Neural progenitor cell (in vitro differentiated cells): ENCODE measurements around the gene CCNY. TPM values are rescaled to one million over a fixed set of nuclear protein-coding genes. Genes with fewer than 3 reads are reported as not detected.
"Not testable (repeated sequence)": the region's sequence is repeated elsewhere in the genome, so short reads cannot be mapped to it uniquely, and the experiment has no call there.

Experiments
- DNase-seq: peaks from one replicate; pipeline ENCODE4 v3.0.0-alpha.2; 2016; ENCODE audit warnings: low spot score
- H2AFZ ChIP-seq: fragments of 200-600 bp; sonication (generic); replicated peaks from 2 replicates; pipeline ENCODE4 v1.6.1; 2016; ENCODE audit warnings: antibody characterized with exemption
- H3F3A ChIP-seq: fragments of 200-600 bp; sonication (generic); 2 replicates; pipeline ENCODE4 v1.6.1; 2016; ENCODE audit warnings: antibody characterized with exemption, low read depth
- H3K27ac ChIP-seq: fragments of 200-600 bp; sonication (generic); 2 replicates; pipeline ENCODE4 v1.5.1; 2016; ENCODE audit warnings: mild to moderate bottlenecking
- H3K27me3 ChIP-seq: fragments of 200-600 bp; sonication (generic); 2 replicates; pipeline ENCODE4 v1.6.1; 2016; ENCODE audit warnings: mild to moderate bottlenecking, moderate library complexity
- H3K36me3 ChIP-seq: fragments of 200-600 bp; sonication (generic); 2 replicates; pipeline ENCODE4 v1.5.1; 2016
- H3K4me1 ChIP-seq: fragments of 200-600 bp; sonication (generic); 2 replicates; pipeline ENCODE4 v1.6.1; 2016; ENCODE audit warnings: mixed run types
- H3K4me2 ChIP-seq: fragments of 200-600 bp; sonication (generic); 2 replicates; pipeline ENCODE4 v1.6.1; 2016
- H3K4me3 ChIP-seq: fragments of 200-600 bp; sonication (generic); 2 replicates; pipeline ENCODE4 v1.5.1; 2016
- H3K79me2 ChIP-seq: fragments of 200-600 bp; sonication (generic); 2 replicates; pipeline ENCODE4 v1.6.1; 2016; ENCODE audit warnings: low read depth
- H3K9ac ChIP-seq: fragments of 200-600 bp; sonication (generic); 2 replicates; pipeline ENCODE4 v1.6.1; 2016
- H3K9me3 ChIP-seq: fragments of 200-600 bp; sonication (generic); 2 replicates; pipeline ENCODE4 v1.5.1; 2016; ENCODE audit warnings: low read depth
- H4K20me1 ChIP-seq: fragments of 200-600 bp; sonication (generic); 2 replicates; pipeline ENCODE4 v1.6.1; 2016; ENCODE audit warnings: low read depth
- H3K27ac Mint-ChIP-seq: 3 replicates; pipeline ENCODE4 v1.8.0; 2021; ENCODE audit warnings: mixed read lengths
- H3K27me3 Mint-ChIP-seq: 2 replicates; pipeline ENCODE4 v1.8.0; 2022; ENCODE audit warnings: low read depth, mild to moderate bottlenecking, inconsistent platforms, moderate library complexity, mixed read lengths; ENCODE audit not compliant: insufficient read depth
- H3K36me3 Mint-ChIP-seq: 3 replicates; pipeline ENCODE4 v1.8.0; 2021; ENCODE audit warnings: mixed read lengths
- H3K4me1 Mint-ChIP-seq: 3 replicates; pipeline ENCODE4 v1.8.0; 2021; ENCODE audit warnings: mixed read lengths
- H3K4me3 Mint-ChIP-seq: 3 replicates; pipeline ENCODE4 v1.8.0; 2021; ENCODE audit warnings: mild to moderate bottlenecking, moderate library complexity, mixed read lengths
- H3K9me3 Mint-ChIP-seq: 3 replicates; pipeline ENCODE4 v1.8.0; 2020; ENCODE audit warnings: mixed read lengths
- EZH2 ChIP-seq: fragments of 200-600 bp; sonication (generic); IDR thresholded peaks from 2 replicates; pipeline ENCODE4 v1.6.1; 2017; ENCODE audit warnings: antibody characterized with exemption, mild to moderate bottlenecking, moderate library complexity
- EZH2phosphoT487 ChIP-seq: fragments of 200-600 bp; sonication (generic); IDR thresholded peaks from 2 replicates; pipeline ENCODE4 v1.6.1; 2017; ENCODE audit warnings: antibody characterized with exemption
- total RNA-seq: library from RNA; depleted of rRNA; stranded (reverse); fragments of >200 nt; gene quantifications from 2 replicates; pipeline ENCODE4 v1.2.3, GENCODE V29; 2015; ENCODE audit warnings: low replicate concordance
- TF ChIP-seq, protein P1 (sequence below): fragments of 200-600 bp; sonication (generic); IDR thresholded peaks from 2 replicates; pipeline ENCODE4 v1.5.1; 2017; ENCODE audit warnings: antibody characterized with exemption, mild to moderate bottlenecking

The CCNY gene
- total RNA-seq, 1 donor from 2014 or later, result 46.7 TPM

DNA sequence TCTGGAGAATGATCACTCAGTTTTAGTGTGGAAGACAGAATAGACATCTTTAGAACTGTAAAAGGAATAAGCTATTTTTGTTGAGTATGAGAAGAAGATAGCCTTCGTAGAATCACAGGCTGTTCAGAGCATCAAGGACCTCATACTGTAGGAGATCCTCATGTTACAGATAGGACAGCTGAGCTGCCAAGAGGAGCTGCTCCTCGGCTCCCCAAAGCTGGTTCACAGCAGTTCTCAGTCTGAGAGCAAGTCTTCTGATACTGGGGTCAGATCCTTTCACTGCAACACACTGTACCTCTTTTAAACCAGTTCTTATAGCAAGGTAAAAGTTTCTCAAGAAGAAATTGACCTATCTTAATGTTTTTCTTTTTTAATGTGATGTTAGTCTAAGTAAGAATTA is 17.1 kb downstream of the CCNY start:
- Mint-ChIP-seq H3K27ac (no peak overlapping the region), H3K36me3 (peaks cover 5% of the 10 kb centered on the region), H3K9me3 (peaks cover 2% of the 10 kb centered on the region), H3K4me3 (no peak overlapping the region), H3K27me3 (peaks cover 2% of the 10 kb centered on the region), H3K4me1 (peaks cover 34% of the 10 kb centered on the region)
- no peak overlapping the region for H3K27ac ChIP-seq
- peaks cover 7% of the 10 kb centered on the region for H3K4me1 ChIP-seq
- H3K27me3 ChIP-seq, result no peaks in the 10 kb centered on the region
- TF ChIP-seq EZH2, result no peak
- TF ChIP-seq EZH2phosphoT487, result no peak
- TF ChIP-seq, protein P1, sequence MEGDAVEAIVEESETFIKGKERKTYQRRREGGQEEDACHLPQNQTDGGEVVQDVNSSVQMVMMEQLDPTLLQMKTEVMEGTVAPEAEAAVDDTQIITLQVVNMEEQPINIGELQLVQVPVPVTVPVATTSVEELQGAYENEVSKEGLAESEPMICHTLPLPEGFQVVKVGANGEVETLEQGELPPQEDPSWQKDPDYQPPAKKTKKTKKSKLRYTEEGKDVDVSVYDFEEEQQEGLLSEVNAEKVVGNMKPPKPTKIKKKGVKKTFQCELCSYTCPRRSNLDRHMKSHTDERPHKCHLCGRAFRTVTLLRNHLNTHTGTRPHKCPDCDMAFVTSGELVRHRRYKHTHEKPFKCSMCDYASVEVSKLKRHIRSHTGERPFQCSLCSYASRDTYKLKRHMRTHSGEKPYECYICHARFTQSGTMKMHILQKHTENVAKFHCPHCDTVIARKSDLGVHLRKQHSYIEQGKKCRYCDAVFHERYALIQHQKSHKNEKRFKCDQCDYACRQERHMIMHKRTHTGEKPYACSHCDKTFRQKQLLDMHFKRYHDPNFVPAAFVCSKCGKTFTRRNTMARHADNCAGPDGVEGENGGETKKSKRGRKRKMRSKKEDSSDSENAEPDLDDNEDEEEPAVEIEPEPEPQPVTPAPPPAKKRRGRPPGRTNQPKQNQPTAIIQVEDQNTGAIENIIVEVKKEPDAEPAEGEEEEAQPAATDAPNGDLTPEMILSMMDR, result no peak
- peaks cover 96% of the 10 kb centered on the region for H3K79me2 ChIP-seq
- H4K20me1 ChIP-seq, result peaks cover 78% of the 10 kb centered on the region
- no peak for DNase-seq
- no peak overlapping the region for H2AFZ ChIP-seq
- H3K36me3 ChIP-seq, result no peaks in the 10 kb centered on the region
- no peaks in the 10 kb centered on the region for H3F3A ChIP-seq
- no peak overlapping the region for H3K9ac ChIP-seq
- no peaks in the 10 kb centered on the region for H3K9me3 ChIP-seq
- no peak overlapping the region for H3K4me3 ChIP-seq
- no peak overlapping the region for H3K4me2 ChIP-seq

DNA sequence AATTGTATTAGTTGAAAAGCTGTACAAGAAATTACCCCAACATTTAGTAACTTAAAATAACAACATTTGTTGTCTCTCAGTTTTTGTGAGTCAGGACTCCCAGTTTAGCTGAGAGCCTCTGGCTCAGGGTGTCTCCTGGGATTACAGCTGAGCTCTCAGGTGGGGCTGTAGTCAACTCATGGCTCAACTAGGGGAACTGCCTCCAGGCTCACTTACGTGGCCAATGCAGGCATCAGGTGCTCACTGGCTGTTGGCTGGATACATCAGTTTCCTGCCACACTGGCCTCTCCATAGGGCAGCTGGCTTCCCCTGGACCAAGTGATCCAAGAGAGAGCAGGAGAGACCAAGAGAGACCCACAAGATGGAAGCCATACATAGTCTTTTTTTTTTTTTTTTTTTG is 17.5 kb downstream of the CCNY start:
- Histone ChIP-seq H3K4me2 (no peak overlapping the region), H2AFZ (no peak overlapping the region), H3K27ac (no peak overlapping the region), H3K4me3 (no peak overlapping the region), H3K36me3 (no peaks in the 10 kb centered on the region), H3F3A (no peaks in the 10 kb centered on the region), H4K20me1 (peaks cover 78% of the 10 kb centered on the region), H3K4me1 (peaks cover 7% of the 10 kb centered on the region), H3K9me3 (no peaks in the 10 kb centered on the region), H3K9ac (no peak overlapping the region), H3K27me3 (no peaks in the 10 kb centered on the region), H3K79me2 (peaks cover 96% of the 10 kb centered on the region)
- H3K27ac Mint-ChIP-seq, result no peak overlapping the region
- no peak overlapping the region for H3K4me3 Mint-ChIP-seq
- peaks cover 2% of the 10 kb centered on the region for H3K27me3 Mint-ChIP-seq
- TF ChIP-seq EZH2 (no peak), EZH2phosphoT487 (no peak)
- TF ChIP-seq, protein P1, result no peak
- no peak for DNase-seq
- peaks cover 31% of the 10 kb centered on the region for H3K4me1 Mint-ChIP-seq
- peaks cover 5% of the 10 kb centered on the region for H3K36me3 Mint-ChIP-seq
- H3K9me3 Mint-ChIP-seq, result peaks cover 2% of the 10 kb centered on the region

DNA sequence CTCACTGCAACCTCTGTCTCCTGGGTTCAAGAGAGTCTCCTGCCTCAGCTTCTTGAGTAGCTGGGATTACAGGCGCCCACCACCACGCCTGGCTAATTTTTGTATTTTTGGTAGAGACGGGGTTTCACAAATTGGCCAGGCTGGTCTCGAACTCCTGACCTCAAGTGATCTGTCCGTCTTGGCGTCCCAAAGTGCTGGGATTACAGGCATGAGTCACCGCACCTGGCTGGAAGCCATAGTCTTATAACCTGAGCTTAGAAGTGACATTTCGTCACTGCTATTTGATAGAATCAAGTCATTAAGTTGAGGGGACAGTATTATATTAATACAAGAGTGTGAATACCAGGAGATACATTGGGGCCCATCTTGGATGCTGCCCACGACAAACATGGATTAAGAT is 17.9 kb downstream of the CCNY start:
- H3K9ac ChIP-seq, H3F3A ChIP-seq, H3K27me3 Mint-ChIP-seq, H3K36me3 Mint-ChIP-seq, H3K27ac ChIP-seq, H3K27me3 ChIP-seq, DNase-seq, H3K4me3 Mint-ChIP-seq, H3K27ac Mint-ChIP-seq, H2AFZ ChIP-seq, H3K9me3 Mint-ChIP-seq, H3K4me1 ChIP-seq, H3K36me3 ChIP-seq, H3K9me3 ChIP-seq, H3K4me3 ChIP-seq, H3K4me2 ChIP-seq: not testable (repeated sequence)
- peaks cover 29% of the 10 kb centered on the region for H3K4me1 Mint-ChIP-seq
- peaks cover 96% of the 10 kb centered on the region for H3K79me2 ChIP-seq
- H4K20me1 ChIP-seq, result peaks cover 77% of the 10 kb centered on the region

DNA sequence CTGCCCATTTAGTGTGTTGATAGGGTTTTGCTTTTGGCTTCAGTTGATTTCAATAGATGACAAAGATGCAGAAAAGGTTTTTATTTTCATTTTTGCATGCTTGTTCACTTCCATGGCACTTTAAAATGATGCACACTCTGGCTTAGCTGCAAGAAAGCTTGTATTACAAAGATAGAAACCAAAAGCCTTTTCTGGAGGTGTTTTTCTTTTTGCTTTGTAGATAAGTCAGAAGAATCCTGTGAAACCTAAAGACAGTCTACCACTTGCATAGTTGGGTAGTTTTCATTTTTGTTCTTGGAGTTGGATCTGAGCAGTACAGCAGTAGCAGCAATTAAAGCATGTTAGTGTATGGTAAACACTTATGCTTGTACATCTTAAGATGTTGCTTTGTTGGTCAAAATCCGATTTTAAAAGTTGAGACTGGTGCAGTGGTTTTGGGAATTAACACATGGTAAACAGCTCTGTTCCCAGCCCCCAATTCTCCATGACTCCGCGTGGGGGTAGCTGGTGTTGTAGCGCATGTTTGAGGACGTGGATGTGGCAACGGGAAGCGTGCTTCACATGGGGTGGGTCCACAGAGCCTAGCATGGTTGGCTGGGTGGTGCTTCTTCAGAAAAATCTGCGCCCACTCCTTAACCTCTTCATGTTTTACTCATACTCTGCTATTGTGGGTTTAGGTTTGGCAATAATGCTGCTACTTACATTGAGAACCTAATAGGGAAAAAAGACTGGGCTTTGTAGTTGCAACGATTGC is 19.8 kb downstream of the CCNY start:
- Mint-ChIP-seq H3K27me3 (peaks cover 2% of the 10 kb centered on the region), H3K4me3 (no peak overlapping the region), H3K27ac (no peak overlapping the region), H3K4me1 (peaks cover 14% of the 10 kb centered on the region), H3K9me3 (peaks cover 2% of the 10 kb centered on the region), H3K36me3 (peaks cover 9% of the 10 kb centered on the region)
- Histone ChIP-seq H3K9ac (no peak overlapping the region), H3F3A (no peaks in the 10 kb centered on the region), H4K20me1 (peaks cover 62% of the 10 kb centered on the region), H2AFZ (no peak overlapping the region), H3K27ac (no peak overlapping the region), H3K36me3 (no peaks in the 10 kb centered on the region), H3K9me3 (no peaks in the 10 kb centered on the region), H3K4me2 (no peak overlapping the region), H3K27me3 (no peaks in the 10 kb centered on the region), H3K79me2 (peaks cover 95% of the 10 kb centered on the region), H3K4me1 (peaks cover 2% of the 10 kb centered on the region), H3K4me3 (no peak overlapping the region)
- TF ChIP-seq, protein P1, result no peak
- TF ChIP-seq EZH2phosphoT487 (no peak), EZH2 (no peak)
- no peak for DNase-seq
